Adrenal gland (tissue), 5 donors: Measurements from ENCODE around the gene KDM4C.

Experiments
- CTCF ChIP-seq, 6 experiments: fragments of 450-650 bp in 4 of 6; fragments of 200-600 bp in 2 of 6; sonication (generic) in 1 of 6; IDR thresholded peaks; 1 replicate in 5 of 6; 2 replicates in 1 of 6; pipeline versions ENCODE4 v1.5.1 to v1.8.0; 2016 to 2021; ENCODE audit warnings: antibody characterized with exemption in 6 of 6, mild to moderate bottlenecking in 2 of 6, moderate library complexity in 1 of 6
- POLR2A ChIP-seq, 2 donors: fragments of 450-650 bp; IDR thresholded peaks; one replicate each; pipeline ENCODE4 v1.6.1; 2017; ENCODE audit warnings: antibody characterized with exemption in 2 of 2, mild to moderate bottlenecking in 2 of 2, moderate library complexity in 1 of 2
- donor health status: DM: no; HTN: no; CAD: no.

GRCh38 chr9:7161469-7161868 lies 403.7 kb downstream of the KDM4C start:
- TF ChIP-seq CTCF (IDR thresholded peaks at IDR 0.05) (no peak), POLR2A (IDR thresholded peaks at IDR 0.05) (no peak)
